ENCODE measurements around the gene PRDX3.

The PRDX3 gene

GRCh38 chr10:119178372-119179119 is at the start of gene PRDX3:
Gene PRDX3 (minus strand): TSS chr10:119178812. CDS start chr10:119178790, 22 bp downstream.
- DNase-seq (ENCODE audit: extremely low read depth, insufficient read length), result peak; percentile 93
- Histone ChIP-seq H3K4me3 (replicated peaks; ENCODE audit: low read depth, low read length) (peak within 1 kb of the TSS; percentile 93), H3K36me3 (ENCODE audit: control insufficient read depth, insufficient read depth, low read length) (peaks cover 5% of the 10 kb centered on the region), H3K27me3 (replicated peaks; ENCODE audit: control insufficient read depth, insufficient read depth, low read length) (no peaks in the 10 kb centered on the region)
- TF ChIP-seq CTCF (IDR thresholded peaks at IDR 0.05; ENCODE audit: insufficient read depth, low read length, poor library complexity, severe bottlenecking), result peak; percentile 27

- no peaks in the 10 kb centered on the region for H3K36me3 ChIP-seq (ENCODE audit: control insufficient read depth, insufficient read depth, low read length)
- DNase-seq (ENCODE audit: extremely low read depth, insufficient read length), result no peak
- no peak overlapping the region for H3K4me3 ChIP-seq (replicated peaks; ENCODE audit: low read depth, low read length)
- no peak for TF ChIP-seq CTCF (IDR thresholded peaks at IDR 0.05; ENCODE audit: insufficient read depth, low read length, poor library complexity, severe bottlenecking)
- H3K27me3 ChIP-seq (replicated peaks; ENCODE audit: control insufficient read depth, insufficient read depth, low read length), result no peaks in the 10 kb centered on the region
These were observed 49.2 kb upstream of the PRDX3 start for GRCh38 chr10:119227825-119228224.

DNA sequence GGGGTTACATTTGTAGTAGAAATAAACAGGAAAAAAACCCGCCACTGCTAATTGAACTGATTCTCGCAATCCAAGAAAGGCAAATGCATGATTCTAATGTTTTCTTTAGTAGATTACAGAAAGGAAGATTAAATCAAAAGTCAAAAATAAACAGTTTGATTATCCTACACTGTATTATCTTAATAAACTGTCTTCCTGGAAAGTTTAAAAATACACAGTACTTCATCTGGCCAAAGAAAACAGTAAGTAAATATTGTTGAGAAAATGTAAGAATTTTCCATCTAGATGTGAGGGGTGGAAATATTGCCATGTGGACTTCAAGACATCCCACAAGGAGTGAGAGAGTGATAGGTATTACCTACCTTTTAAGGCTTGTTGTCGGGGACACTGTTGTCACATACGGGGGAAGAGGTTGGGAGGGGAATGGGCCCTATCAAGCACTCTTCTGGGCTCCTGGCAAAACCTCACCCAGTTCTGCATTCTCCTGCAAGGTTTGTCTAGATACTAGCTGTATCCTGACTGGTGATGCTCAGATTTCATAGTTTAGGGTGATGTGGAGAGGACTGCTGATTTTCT is 46.6 kb upstream of the PRDX3 start:
- no peak for TF ChIP-seq CTCF (IDR thresholded peaks at IDR 0.05; ENCODE audit: insufficient read depth, low read length, poor library complexity, severe bottlenecking)
- no peaks in the 10 kb centered on the region for H3K27me3 ChIP-seq (replicated peaks; ENCODE audit: control insufficient read depth, insufficient read depth, low read length)
- no peaks in the 10 kb centered on the region for H3K36me3 ChIP-seq (ENCODE audit: control insufficient read depth, insufficient read depth, low read length)
- DNase-seq (ENCODE audit: extremely low read depth, insufficient read length), result no peak
- no peak overlapping the region for H3K4me3 ChIP-seq (replicated peaks; ENCODE audit: low read depth, low read length)

DNA sequence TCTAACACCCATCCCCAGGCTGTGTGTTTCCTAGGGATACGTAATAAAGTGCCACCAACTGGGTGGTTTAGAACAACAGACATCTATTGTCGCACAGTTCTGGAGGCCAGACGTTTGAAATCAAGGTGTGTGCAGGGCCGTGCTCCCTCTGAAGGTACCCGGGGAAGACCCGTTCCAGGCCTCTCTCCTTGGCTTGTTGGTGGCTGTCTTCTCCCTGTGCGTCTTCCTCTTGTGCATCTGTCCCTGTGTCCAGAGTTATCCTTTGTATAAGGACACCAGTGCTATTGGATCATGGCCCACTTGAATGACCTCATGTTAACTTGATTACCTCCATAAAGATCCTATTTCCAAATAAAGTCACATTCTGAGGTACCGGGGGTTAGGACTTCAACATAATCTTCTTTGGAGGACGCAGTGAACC is 44.4 kb upstream of the PRDX3 start:
- DNase-seq (ENCODE audit: extremely low read depth, insufficient read length), result no peak
- H3K36me3 ChIP-seq (ENCODE audit: control insufficient read depth, insufficient read depth, low read length), result no peaks in the 10 kb centered on the region
- H3K27me3 ChIP-seq (replicated peaks; ENCODE audit: control insufficient read depth, insufficient read depth, low read length), result no peaks in the 10 kb centered on the region
- no peak overlapping the region for H3K4me3 ChIP-seq (replicated peaks; ENCODE audit: low read depth, low read length)
- no peak for TF ChIP-seq CTCF (IDR thresholded peaks at IDR 0.05; ENCODE audit: insufficient read depth, low read length, poor library complexity, severe bottlenecking)

- no peak for DNase-seq (ENCODE audit: extremely low read depth, insufficient read length)
- Histone ChIP-seq H3K27me3 (replicated peaks; ENCODE audit: control insufficient read depth, insufficient read depth, low read length) (no peaks in the 10 kb centered on the region), H3K36me3 (ENCODE audit: control insufficient read depth, insufficient read depth, low read length) (no peaks in the 10 kb centered on the region), H3K4me3 (replicated peaks; ENCODE audit: low read depth, low read length) (no peak overlapping the region)
- no peak for TF ChIP-seq CTCF (IDR thresholded peaks at IDR 0.05; ENCODE audit: insufficient read depth, low read length, poor library complexity, severe bottlenecking)
These were observed 43.9 kb upstream of the PRDX3 start for GRCh38 chr10:119222537-119222936.

Measured in GM06990 (cell line).